GM18909 (cell line): ENCODE measurements around the gene NRG2.

Experiments
- ATAC-seq: cut with Tn5 transposase; IDR thresholded peaks from one replicate; pipeline ENCODE4 v1.9.1; 2021; ENCODE audit warnings: mild to moderate bottlenecking; ENCODE audit not compliant: unreplicated experiment, poor library complexity

The NRG2 gene

DNA sequence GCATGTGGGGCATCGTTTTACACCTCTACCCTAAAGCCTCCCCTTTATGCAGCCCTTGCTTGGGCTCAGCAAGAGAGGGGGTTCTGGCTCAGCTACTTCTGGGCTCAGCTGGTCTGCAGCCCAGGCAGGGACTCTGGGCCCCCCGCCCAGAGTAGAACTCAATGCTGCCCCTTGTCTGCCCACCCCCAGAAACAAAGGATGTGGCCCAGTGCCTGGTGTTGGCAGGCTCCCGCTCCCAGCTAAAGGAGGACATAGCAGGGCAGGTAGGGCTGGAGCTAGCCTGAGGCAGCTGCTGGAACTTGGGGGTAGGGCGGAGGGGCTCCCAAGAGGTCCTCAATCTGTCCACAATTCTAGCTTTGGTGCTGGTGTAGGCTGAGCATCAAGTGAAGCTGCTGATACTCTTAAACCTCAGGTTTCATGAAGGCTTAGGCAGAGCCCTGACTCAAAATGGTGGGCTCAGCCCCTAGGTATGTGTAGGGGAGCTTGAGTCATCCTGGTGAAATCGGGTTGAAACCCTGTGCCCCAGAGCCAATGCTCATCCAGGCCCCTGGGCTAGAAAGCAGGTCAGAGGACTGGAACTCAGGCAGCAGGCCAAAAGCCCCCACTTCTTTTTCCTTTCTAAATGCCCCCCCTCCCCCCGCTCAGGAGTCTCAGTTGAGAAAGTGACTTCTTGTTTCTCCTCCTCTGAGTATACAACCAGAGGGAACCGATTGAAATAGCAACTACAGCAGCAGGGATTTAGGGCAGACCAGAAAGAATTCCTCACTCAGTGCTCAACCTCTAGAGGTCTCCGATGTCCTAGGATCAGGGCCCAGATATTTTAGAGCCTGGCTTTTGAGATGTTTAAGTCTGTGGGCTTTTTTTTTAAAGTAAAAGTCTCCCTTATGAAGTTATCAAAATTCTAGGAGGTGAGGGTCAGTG lies 236.1 kb downstream of the NRG2 start:
- no peak for ATAC-seq

GRCh38 chr5:139806111-139806510 lies 237.0 kb downstream of the NRG2 start:
- no peak for ATAC-seq

DNA sequence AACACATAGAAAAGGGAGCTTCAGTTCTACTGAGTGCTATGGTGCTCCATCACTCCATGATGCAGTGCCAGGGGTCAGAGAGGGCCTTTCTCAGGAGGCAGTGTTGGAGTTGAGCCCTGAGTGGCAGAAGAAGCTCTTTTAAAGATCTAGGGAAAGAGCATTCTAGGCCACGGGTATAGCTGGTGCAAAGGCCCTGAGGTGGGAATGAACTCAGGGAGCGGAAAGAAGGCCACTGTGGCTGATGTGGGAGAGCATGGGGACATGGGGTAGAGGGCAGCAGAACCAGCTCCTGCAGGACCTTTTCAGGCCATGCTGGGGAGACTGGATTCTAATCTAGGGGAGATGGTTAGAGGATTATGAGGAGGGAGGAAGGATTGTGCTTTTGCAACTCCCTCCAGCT lies 237.6 kb downstream of the NRG2 start:
- ATAC-seq = no peak

DNA sequence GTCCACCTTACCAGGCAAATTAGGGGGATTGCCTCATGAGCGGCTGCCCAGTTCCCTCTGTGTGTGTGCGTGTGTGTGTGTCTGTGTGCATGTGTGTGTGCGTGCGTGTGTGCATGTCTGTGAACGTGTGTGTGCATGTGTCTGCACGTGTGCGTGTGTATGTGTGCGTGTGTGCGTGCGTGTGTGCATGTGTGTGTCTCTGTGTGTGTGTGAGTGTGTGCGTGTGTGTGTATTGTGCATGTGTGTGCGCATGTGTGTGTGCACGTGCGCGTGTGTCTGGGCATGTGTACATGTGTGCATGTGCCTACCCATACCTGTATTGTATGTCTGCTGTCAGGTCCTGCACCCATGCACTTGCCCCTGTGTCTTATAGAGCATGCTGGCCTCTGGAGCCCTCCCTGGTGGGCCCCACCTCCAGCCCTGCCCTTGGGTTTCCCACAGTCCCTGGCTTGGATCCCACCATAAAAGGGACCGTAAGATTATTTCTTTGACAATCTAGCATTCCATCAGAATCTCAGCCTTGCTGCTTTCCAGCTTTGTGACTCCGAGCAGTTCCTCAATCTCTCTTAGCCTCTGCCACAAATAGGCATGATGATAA lies 238.2 kb downstream of the NRG2 start:
- ATAC-seq = no peak

DNA sequence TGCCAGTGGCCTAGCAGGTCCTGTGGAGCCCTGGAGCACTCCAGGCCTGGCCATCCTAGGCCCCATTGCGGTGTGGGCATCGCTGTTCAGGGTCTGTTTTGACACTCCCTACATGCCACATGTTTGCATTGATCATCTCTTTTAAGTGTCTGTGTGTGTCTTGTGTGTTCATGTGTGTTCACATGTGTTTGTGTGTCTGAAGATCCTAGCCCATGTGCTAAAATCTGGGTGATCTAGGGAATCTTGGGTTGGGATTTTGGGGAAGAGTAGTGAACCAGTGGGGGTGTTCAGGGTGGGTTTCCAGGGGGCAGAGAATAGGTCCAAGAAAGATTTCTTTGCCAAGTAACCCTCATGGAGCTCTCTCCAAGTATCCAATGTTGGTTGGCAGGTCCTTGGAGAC lies 239.1 kb downstream of the NRG2 start:
- no peak for ATAC-seq

DNA sequence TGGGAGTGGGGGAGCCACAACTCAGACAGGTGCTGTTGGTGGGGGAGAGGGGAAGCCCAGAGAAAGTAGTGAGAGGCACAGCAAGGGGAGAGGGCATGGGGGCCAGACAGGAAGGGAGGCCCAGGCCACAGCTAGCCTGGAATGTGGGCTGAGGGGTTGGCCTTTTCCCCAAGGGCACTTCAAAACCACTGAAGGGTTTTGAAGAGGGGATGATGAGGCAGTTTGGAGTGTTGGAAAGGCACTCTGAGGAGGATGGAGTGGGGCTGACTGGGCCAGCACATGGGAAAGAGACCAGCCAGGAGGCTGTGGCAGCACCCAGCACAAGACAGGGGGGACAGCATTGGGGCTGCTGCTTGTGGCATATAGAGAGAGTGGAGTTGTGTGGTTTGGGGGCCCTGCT lies 243.7 kb downstream of the NRG2 start:
- no peak for ATAC-seq

- ATAC-seq = no peak
Observed at GRCh38 chr5:139798883-139799282, 244.2 kb downstream of the NRG2 start.

DNA sequence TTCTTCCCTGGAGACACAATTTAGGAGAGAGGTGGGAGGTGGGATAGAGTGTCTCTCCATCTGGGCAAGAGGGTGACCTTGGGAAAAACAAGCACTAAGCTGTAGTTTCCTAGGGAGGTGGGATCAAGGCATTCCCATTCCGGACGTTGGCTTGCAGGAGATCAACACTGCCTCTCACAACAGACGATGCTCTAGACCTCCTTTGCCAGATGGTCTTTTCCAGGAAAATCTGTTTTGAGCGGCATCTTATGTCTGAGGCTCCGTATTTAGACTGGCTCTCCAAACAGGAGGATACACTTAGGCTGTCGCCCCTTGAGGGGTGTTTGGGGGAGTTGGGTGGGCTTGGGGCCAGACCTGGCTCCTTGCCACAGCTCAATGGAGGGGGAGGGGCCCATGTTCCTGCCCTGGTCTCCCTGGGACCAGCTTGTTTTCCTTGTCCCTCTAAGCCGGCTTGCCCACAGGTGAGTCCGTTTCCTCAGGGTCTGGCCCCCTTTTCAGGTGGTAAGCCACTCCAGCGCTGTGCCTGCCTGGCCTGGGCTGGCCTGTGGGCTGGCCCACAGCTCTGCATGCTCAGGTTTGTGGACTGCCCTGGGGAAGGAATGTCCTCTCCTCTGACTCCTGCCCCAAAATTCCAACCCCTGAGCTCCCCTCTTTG lies 245.1 kb downstream of the NRG2 start:
- no peak for ATAC-seq

DNA sequence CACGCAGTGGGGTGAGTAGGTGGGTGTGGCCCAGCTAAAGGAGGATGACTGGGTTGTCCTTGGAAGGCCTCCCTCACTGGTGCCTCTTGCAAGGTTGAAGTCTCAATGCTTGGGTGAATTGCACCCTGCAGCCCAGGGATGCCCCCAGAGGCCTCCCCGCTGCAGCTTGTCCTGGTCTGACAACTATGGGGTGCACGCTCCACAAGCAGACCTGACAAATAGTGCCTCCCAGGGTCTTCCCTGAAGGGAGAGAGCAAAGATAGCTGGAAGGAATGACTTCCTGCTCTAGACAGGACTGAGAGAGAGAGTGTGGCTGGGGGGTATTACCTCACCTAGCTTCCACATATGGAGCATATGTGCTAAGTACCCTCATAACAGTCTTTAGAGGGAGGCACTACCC lies 245.8 kb downstream of the NRG2 start:
- no peak for ATAC-seq
